T-cell (primary cell): Measurements from ENCODE around the gene CENPO. TPM values are rescaled to one million over a fixed set of nuclear protein-coding genes. Genes with fewer than 3 reads are reported as not detected.

Experiments
- ATAC-seq, 4 experiments: fragments of 200-7000 bp in 3 of 4; fragments of 150-1000 bp in 1 of 4; cut with Tn5 transposase; replicated peaks in 1 of 4; 1 replicate in 3 of 4; 2 replicates in 1 of 4; pipeline ENCODE4 v1.10.0; 2021; ENCODE audit warnings: moderate library complexity in 3 of 4, mild to moderate bottlenecking in 2 of 4, moderate number of reproducible peaks in 1 of 4
- CTCF ChIA-PET, 2 donors: fragments of 300-600 bp; sonication (Branson Sonifier 250); formaldehyde crosslinking; loops; one replicate each; lab custom pipeline; 2022; ENCODE audit warnings: antibody characterized with exemption in 2 of 2; lab: Charles Lee
- POLR2A ChIA-PET, 2 donors: fragments of 300-600 bp; sonication (Branson Sonifier 250); formaldehyde crosslinking; loops; one replicate each; lab custom pipeline; 2022; ENCODE audit warnings: antibody characterized with exemption in 2 of 2; lab: Charles Lee
- DNase-seq, 35 experiments: peaks; one replicate each; pipeline versions ENCODE4 v3.0.0 to v3.0.0-alpha.2; 2013 to 2023
- H3K27ac ChIP-seq: one replicate; pipeline ENCODE4 v1.5.1; 2013; ENCODE audit warnings: low read length
- H3K27me3 ChIP-seq, 2 experiments: replicated peaks in 1 of 2; 1 replicate in 1 of 2; 2 replicates in 1 of 2; pipeline versions ENCODE4 v1.6.1 to v1.7.0; 2013; ENCODE audit warnings: low read length in 1 of 2, mixed read lengths in 1 of 2; ENCODE audit not compliant: control insufficient read depth in 2 of 2, insufficient read depth in 2 of 2; ENCODE audit errors: extremely low read depth in 1 of 2
- H3K36me3 ChIP-seq, 2 donors: 1 replicate in 1 of 2; 2 replicates in 1 of 2; pipeline versions ENCODE4 v1.6.1 to v1.7.0; 2013; ENCODE audit warnings: low read length in 1 of 2; ENCODE audit not compliant: control insufficient read depth in 2 of 2, insufficient read depth in 1 of 2; ENCODE audit errors: extremely low read depth in 1 of 2
- H3K4me1 ChIP-seq, 2 experiments: 1 replicate in 1 of 2; 2 replicates in 1 of 2; pipeline versions ENCODE4 v1.6.1 to v1.7.0; 2013; ENCODE audit warnings: low read length in 2 of 2, mixed read lengths in 1 of 2; ENCODE audit not compliant: insufficient read depth in 2 of 2, control insufficient read depth in 1 of 2; ENCODE audit errors: extremely low read depth in 1 of 2
- H3K4me3 ChIP-seq, 2 donors: 1 replicate in 1 of 2; 2 replicates in 1 of 2; pipeline versions ENCODE4 v1.5.1 to v1.7.0; 2013; ENCODE audit warnings: mild to moderate bottlenecking in 2 of 2, low read length in 1 of 2, moderate library complexity in 1 of 2; ENCODE audit not compliant: control insufficient read depth in 1 of 2; ENCODE audit errors: extremely low read depth in 1 of 2
- H3K9me3 ChIP-seq: 2 replicates; pipeline ENCODE4 v1.7.0; 2013
- H3K27ac Mint-ChIP-seq, 2 donors: one replicate each; pipeline ENCODE4 v1.8.0; 2020 to 2021; ENCODE audit warnings: mild to moderate bottlenecking in 2 of 2, mixed read lengths in 2 of 2
- H3K27me3 Mint-ChIP-seq, 2 donors: one replicate each; pipeline ENCODE4 v1.8.0; 2021 to 2022; ENCODE audit warnings: mixed read lengths in 2 of 2
- H3K36me3 Mint-ChIP-seq: one replicate; pipeline ENCODE4 v1.8.0; 2021; ENCODE audit warnings: mixed read lengths
- H3K4me1 Mint-ChIP-seq, 3 donors: one replicate each; pipeline ENCODE4 v1.8.0; 2020 to 2022; ENCODE audit warnings: mixed read lengths in 3 of 3, mild to moderate bottlenecking in 1 of 3
- H3K4me3 Mint-ChIP-seq, 3 donors: one replicate each; pipeline ENCODE4 v1.8.0; 2020 to 2022; ENCODE audit warnings: mild to moderate bottlenecking in 3 of 3, mixed read lengths in 3 of 3, moderate library complexity in 3 of 3
- H3K9me3 Mint-ChIP-seq, 3 donors: one replicate each; pipeline ENCODE4 v1.8.0; 2020 to 2022; ENCODE audit warnings: mixed read lengths in 3 of 3
- WGBS: methylation state at CpG from one replicate; pipeline ENCODE4 v1.1.5; 2013; ENCODE audit warnings: missing lambda C conversion rate; ENCODE audit not compliant: insufficient coverage; 5-methylcytosine and 5-hydroxymethylcytosine counted together
- total RNA-seq, 35 experiments: library from RNA in 6 of 35; stranded (reverse) in 6 of 35; fragments of 120-200 nt in 1 of 35; gene quantifications; one replicate each; pipeline versions ENCODE4 v1.2.1 to v1.2.4 and lab custom pipeline; 2013 to 2026

CENPO gene
- total RNA-seq, 5 donors from 2014 or later (not counting 1 experiment from before 2014, with no cell fraction given), result 4.8 to 8.4 (median 6.4) TPM

DNA sequence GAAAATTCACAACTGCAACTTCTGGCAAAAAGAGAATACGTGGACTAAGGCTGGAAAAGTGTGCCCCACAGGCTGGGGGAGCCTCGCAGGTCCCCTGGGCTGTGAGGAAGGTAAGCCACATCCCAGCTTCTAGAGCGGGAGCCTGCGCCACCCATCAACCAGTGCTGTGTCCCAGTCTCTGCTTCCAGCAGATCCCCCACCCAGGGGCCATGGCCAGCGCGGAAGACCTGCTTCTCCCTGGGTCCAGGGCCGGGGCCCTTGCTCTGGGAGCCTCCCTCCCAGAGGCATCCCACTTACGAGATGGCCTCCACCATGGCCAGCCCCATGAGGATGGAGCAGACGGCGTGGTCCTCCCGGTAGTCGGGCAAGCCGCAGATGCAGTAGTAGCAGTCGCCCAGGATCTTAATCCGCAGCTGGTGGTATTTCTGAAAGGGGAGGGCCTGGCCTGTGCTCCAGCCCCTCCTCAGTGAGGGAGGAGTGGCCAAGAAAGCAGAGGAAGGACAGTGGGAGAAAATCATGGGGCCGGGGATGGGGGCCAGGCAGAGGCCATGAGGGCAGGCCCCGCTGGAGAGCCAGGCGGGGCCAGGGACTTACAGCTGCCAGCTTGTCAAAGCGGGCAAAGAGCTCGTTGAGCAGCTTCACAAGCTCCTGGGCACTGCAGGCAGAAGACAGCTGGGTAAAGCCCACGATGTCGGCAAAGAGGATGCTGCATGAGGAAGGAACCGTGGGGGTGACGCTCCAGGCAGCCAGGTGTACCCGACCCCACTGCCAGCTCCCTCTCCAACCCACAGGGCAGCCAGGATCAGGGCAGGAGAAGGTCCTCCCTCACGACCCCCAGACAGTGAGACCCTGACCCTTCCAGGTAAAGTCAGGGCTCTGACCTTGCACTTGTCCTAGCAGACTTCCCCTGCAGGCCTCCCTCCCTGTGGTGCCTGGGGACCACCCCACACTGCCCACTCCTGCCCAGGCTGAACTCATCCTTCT lies 48.0 kb downstream of the CENPO start:
- ChIA-PET POLR2A (no interaction called here), CTCF (interaction anchor here in 1 of 2 donors (0.5 kb wide), 1 partner anchor 997 kb away, joined by 6 read pairs; no protein-coding TSS in a partner anchor)
- Mint-ChIP-seq H3K27me3 (no peaks in the 10 kb centered on the region), H3K4me3 (no peak overlapping the region), H3K27ac (no peak overlapping the region), H3K4me1 (no peaks in the 10 kb centered on the region), H3K36me3 (peaks cover 18% of the 10 kb centered on the region), H3K9me3 (no peaks in the 10 kb centered on the region)
- Histone ChIP-seq H3K4me1 (no peaks in the 10 kb centered on the region), H3K9me3 (no peaks in the 10 kb centered on the region), H3K27me3 (no peaks in the 10 kb centered on the region), H3K4me3 (no peak overlapping the region), H3K27ac (no peak overlapping the region), H3K36me3 (peaks cover 11% of the 10 kb centered on the region in 2 donors)
- WGBS, result 88% methylated on average over 21 of the region's 26 CpGs
- DNase-seq (no peak), ATAC-seq (no peak)

DNA sequence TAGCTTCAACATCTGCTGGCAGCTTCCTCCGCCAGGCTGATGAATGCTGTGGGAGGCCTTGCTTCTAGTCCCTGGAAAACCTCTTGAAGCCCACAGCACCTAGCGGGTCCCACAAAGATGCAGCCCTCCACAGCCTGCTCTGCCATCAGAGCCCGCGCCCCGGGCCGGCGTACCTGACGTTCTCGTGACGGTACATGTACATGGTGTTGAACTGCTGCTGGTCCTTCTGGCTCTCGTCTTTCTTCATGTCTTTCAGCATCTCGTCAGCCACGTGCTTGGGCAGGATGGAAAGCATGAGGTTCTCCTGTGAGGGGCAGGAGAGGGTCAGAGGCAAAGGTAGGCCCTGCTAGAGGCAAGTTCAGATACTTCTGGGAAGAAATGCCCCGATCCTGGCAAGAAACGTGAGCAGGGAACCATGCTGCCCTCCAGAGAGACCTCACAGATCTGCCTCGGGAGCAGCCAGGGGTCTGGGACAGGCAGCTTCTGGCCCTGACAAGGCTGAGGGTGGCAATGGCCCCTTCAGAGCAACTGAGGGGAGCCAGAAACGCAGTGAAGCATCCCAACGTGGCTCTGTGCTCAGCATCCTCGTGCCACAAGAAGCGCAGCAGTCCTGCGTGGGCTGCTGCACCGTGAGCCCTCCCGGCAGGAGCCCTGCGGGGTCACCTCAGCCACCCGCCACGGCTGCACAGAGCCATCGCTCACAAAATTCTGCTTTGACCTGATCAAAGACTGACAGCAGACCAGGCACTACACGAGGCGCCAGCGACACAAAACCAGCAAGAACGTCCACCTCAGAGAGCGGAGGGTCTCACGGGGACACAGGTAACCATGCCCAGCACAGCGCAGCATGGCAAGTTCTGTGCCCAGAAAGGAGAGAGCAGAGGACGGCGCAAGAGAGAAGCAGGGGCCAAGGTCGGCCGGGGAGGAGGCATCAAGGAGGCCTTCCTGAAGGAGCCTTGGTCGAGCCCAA lies 49.1 kb downstream of the CENPO start:
- H3K9me3 Mint-ChIP-seq, result no peaks in the 10 kb centered on the region
- H3K36me3 Mint-ChIP-seq, result peaks cover 10% of the 10 kb centered on the region
- Histone ChIP-seq H3K4me3 (no peak overlapping the region), H3K36me3 (peaks cover 5 to 11% of the 10 kb centered on the region in 2 donors), H3K27me3 (no peaks in the 10 kb centered on the region), H3K27ac (no peak overlapping the region), H3K9me3 (no peaks in the 10 kb centered on the region), H3K4me1 (no peaks in the 10 kb centered on the region)
- H3K4me3 Mint-ChIP-seq, result no peak overlapping the region
- CTCF ChIA-PET, result no interaction called here
- DNase-seq (no peak), ATAC-seq (no peak)
- no peaks in the 10 kb centered on the region for H3K27me3 Mint-ChIP-seq
- H3K27ac Mint-ChIP-seq, result no peak overlapping the region
- POLR2A ChIA-PET, result no interaction called here
- no peaks in the 10 kb centered on the region for H3K4me1 Mint-ChIP-seq
- WGBS, result 95% methylated on average over 37 of the region's 39 CpGs

- no peaks in the 10 kb centered on the region for H3K27me3 ChIP-seq
- no peaks in the 10 kb centered on the region for H3K4me1 Mint-ChIP-seq
- CTCF ChIA-PET, result no interaction called here
- ATAC-seq, result no peak
- POLR2A ChIA-PET, result no interaction called here
- no peaks in the 10 kb centered on the region for H3K4me1 ChIP-seq
- DNase-seq, result no peak
- H3K27me3 Mint-ChIP-seq, result no peaks in the 10 kb centered on the region
- no peak overlapping the region for H3K27ac ChIP-seq
- H3K9me3 Mint-ChIP-seq, result no peaks in the 10 kb centered on the region
- H3K27ac Mint-ChIP-seq, result no peak overlapping the region
- H3K4me3 ChIP-seq, result no peak overlapping the region
- no peak overlapping the region for H3K4me3 Mint-ChIP-seq
- H3K36me3 ChIP-seq, result peaks cover 2 to 11% of the 10 kb centered on the region in 2 donors
- 98% methylated on average over 11 of the region's 12 CpGs for WGBS
- no peaks in the 10 kb centered on the region for H3K9me3 ChIP-seq
- H3K36me3 Mint-ChIP-seq, result peaks cover 10% of the 10 kb centered on the region
Measured at GRCh38 chr2:24843330-24843860, 50.2 kb downstream of the CENPO start.

DNA sequence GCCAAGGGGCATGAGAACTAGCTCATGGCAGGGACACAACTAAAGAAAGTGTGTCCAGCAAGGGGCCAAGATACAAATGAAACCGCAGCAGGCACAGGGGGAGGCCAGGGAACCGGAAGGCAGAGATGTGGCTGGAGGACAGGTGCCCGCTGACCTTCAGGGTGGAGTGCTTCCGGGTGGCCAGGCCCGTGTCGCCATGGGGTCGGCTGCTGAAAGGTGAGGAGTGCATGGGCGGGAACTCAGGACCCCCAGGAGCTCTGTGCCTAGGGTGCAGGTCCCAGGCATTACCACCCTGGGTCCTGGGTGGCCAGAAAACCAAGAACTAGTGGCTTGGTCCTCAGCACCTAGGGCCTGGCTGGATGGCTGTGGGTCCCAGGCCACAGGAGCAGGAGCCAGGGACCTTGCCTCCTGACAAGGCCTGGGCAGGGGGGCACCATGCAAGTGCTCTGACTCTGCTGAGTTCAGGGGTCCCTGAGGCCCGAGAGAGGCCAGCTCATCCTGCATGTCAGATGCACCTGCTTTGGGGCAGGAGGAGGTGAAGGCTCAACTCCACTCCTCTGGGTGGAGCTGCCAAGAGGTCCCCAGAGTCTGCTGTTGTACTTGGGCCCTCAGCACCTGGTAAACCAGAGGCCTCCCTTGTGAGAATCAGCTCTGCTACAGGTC lies 50.9 kb downstream of the CENPO start:
- Mint-ChIP-seq H3K36me3 (peaks cover 13% of the 10 kb centered on the region), H3K27ac (no peak overlapping the region), H3K4me3 (no peak overlapping the region), H3K27me3 (no peaks in the 10 kb centered on the region), H3K9me3 (no peaks in the 10 kb centered on the region), H3K4me1 (no peaks in the 10 kb centered on the region)
- DNase-seq (no peak), ATAC-seq (no peak)
- H3K4me1 ChIP-seq, result no peaks in the 10 kb centered on the region
- 98% methylated on average over 9 of the region's 9 CpGs for WGBS
- no peak overlapping the region for H3K4me3 ChIP-seq
- ChIA-PET CTCF (no interaction called here), POLR2A (interaction anchor here in 1 of 2 donors (0.6 kb wide), 1 partner anchor 198 kb away, joined by 3 read pairs; the partner anchor contains the start of gene EFR3B)
- H3K9me3 ChIP-seq, result no peaks in the 10 kb centered on the region
- no peaks in the 10 kb centered on the region for H3K27me3 ChIP-seq
- H3K36me3 ChIP-seq, result peaks cover 2 to 9% of the 10 kb centered on the region in 2 donors
- H3K27ac ChIP-seq, result no peak overlapping the region

DNA sequence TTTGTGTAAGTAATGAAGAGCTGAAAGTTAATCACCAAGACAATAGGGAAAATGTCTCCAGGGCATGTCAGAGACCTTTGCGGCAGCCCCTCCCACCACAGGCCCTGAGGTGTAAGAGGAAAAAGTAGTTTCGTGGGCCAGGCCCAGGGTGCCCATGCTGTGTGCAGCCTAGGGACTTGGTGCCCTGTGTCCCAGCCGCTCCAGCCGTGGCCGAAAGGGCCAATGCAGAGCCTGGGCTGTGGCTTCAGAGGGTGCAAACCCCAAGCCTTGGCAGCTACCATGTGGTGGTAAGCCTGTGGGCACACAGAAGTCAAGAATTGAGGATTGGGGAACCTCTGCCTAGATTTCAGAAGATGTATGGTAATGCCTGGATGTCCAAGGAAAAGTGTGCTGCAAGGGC lies 52.5 kb downstream of the CENPO start:
- 92% methylated on average over 5 of the region's 5 CpGs for WGBS
- Histone ChIP-seq H3K4me1 (no peaks in the 10 kb centered on the region), H3K36me3 (peaks cover 2 to 8% of the 10 kb centered on the region in 2 donors), H3K4me3 (no peak overlapping the region), H3K9me3 (no peaks in the 10 kb centered on the region), H3K27ac (no peak overlapping the region), H3K27me3 (no peaks in the 10 kb centered on the region)
- Mint-ChIP-seq H3K4me3 (no peak overlapping the region), H3K36me3 (peaks cover 10% of the 10 kb centered on the region), H3K27me3 (no peaks in the 10 kb centered on the region), H3K9me3 (no peaks in the 10 kb centered on the region), H3K4me1 (no peaks in the 10 kb centered on the region), H3K27ac (no peak overlapping the region)
- ATAC-seq (no peak), DNase-seq (no peak)
- ChIA-PET CTCF (interaction anchor here (0.6 to 0.7 kb wide), 2 partner anchors 16 to 65 kb away, joined by 4 to 5 read pairs; no protein-coding TSS in a partner anchor), POLR2A (no interaction called here)
